Mesendoderm (in vitro differentiated cells): ENCODE data around the gene OTUB1.

Source experiments
- DNase-seq: peaks from one replicate; pipeline ENCODE4 v3.0.0; 2013
- H2AK5ac ChIP-seq: 2 replicates; pipeline ENCODE4 v1.6.1; 2013; ENCODE audit warnings: low read length, inconsistent platforms
- H2BK120ac ChIP-seq: 2 replicates; pipeline ENCODE4 v1.6.1; 2013; ENCODE audit warnings: low read depth, mild to moderate bottlenecking, low read length, moderate library complexity, mixed read lengths
- H2BK15ac ChIP-seq: replicated peaks from 2 replicates; pipeline ENCODE4 v1.6.1; 2013; ENCODE audit warnings: low read depth, mild to moderate bottlenecking, moderate library complexity
- H2BK5ac ChIP-seq: 2 replicates; pipeline ENCODE4 v1.6.1; 2013; ENCODE audit warnings: low read length, inconsistent platforms
- H3K18ac ChIP-seq: 2 replicates; pipeline ENCODE4 v1.6.1; 2013; ENCODE audit warnings: mild to moderate bottlenecking, low read length, mixed read lengths
- H3K23ac ChIP-seq: one replicate; pipeline ENCODE4 v1.6.1; 2013; ENCODE audit warnings: low read length
- H3K27ac ChIP-seq: 2 replicates; pipeline ENCODE4 v1.5.1; 2013; ENCODE audit warnings: low read depth, mild to moderate bottlenecking, inconsistent platforms, low read length, moderate library complexity
- H3K27me3 ChIP-seq: 2 replicates; pipeline ENCODE4 v1.6.1; 2013; ENCODE audit warnings: low read length, control low read depth, mild to moderate bottlenecking, inconsistent platforms; ENCODE audit not compliant: insufficient read depth, poor library complexity
- H3K36me3 ChIP-seq: 2 replicates; pipeline ENCODE4 v1.6.1; 2013; ENCODE audit warnings: low read length, inconsistent platforms; ENCODE audit not compliant: control insufficient read depth, insufficient read depth
- H3K4ac ChIP-seq: one replicate; pipeline ENCODE4 v1.6.1; 2013; ENCODE audit warnings: low read depth, mild to moderate bottlenecking, low read length, moderate library complexity
- H3K4me1 ChIP-seq: 2 replicates; pipeline ENCODE4 v1.6.1; 2013; ENCODE audit warnings: low read depth, low read length, inconsistent platforms; ENCODE audit not compliant: control insufficient read depth
- H3K4me2 ChIP-seq: 2 replicates; pipeline ENCODE4 v1.6.1; 2013; ENCODE audit warnings: low read length
- H3K4me3 ChIP-seq: 2 replicates; pipeline ENCODE4 v1.5.1; 2013; ENCODE audit warnings: mild to moderate bottlenecking, low read length
- H3K56ac ChIP-seq: one replicate; pipeline ENCODE4 v1.6.1; 2013; ENCODE audit warnings: low read length
- H3K79me1 ChIP-seq: 2 replicates; pipeline ENCODE4 v1.6.1; 2013; ENCODE audit warnings: low read length, inconsistent platforms
- H3K79me2 ChIP-seq: 2 replicates; pipeline ENCODE4 v1.6.1; 2013; ENCODE audit warnings: mild to moderate bottlenecking, low read length; ENCODE audit not compliant: control insufficient read depth, insufficient read depth
- H3K9ac ChIP-seq: 2 replicates; pipeline ENCODE4 v1.6.1; 2013; ENCODE audit warnings: low read length, inconsistent platforms
- H4K5ac ChIP-seq: one replicate; pipeline ENCODE4 v1.6.1; 2013; ENCODE audit warnings: low read length
- H4K8ac ChIP-seq: one replicate; pipeline ENCODE4 v1.6.1; 2013; ENCODE audit warnings: low read depth, mild to moderate bottlenecking, control low read depth, low read length, moderate library complexity
- WGBS: extraction: QIAGEN DNeasy Blood & Tissue Kit; methylation state at CpG from one replicate; pipeline ENCODE4 v1.1.7; 2013; ENCODE audit warnings: low lambda C conversion rate, missing lambda C conversion rate; ENCODE audit not compliant: insufficient coverage; ENCODE audit errors: extremely low coverage; 5-methylcytosine and 5-hydroxymethylcytosine counted together

OTUB1 gene

DNA sequence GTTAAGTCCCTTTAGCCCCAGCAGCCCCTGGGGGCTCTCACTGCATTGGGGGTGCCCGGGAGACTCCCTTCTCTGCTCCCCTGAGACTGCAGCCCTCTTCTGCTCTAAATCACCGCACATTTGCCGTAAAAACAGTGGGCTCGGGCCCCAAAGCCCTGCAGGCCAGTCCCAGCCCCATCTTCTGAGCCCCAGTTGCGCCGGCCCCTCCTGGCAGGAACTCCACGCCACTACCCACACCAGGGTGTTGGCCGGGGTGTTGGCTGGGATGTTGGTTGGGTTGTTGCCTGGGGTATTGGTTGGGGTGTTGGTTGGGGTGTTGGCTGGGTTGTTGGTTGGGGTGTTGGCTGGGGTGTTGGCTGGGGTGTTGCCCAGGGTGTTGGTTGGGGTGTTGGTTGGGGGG, 23.5 kb downstream of the OTUB1 start:
- Histone ChIP-seq H3K36me3 (no peaks in the 10 kb centered on the region), H3K18ac (no peak overlapping the region), H2BK15ac (no peak overlapping the region), H3K9ac (no peak overlapping the region), H3K79me1 (no peaks in the 10 kb centered on the region), H3K27ac (no peak overlapping the region), H2AK5ac (no peak overlapping the region), H3K4me1 (no peaks in the 10 kb centered on the region), H3K4me2 (no peak overlapping the region), H3K56ac (no peak overlapping the region), H3K79me2 (no peaks in the 10 kb centered on the region), H2BK5ac (no peak overlapping the region), H4K8ac (no peak overlapping the region), H3K4ac (no peak overlapping the region), H4K5ac (no peak overlapping the region), H3K23ac (no peak overlapping the region), H2BK120ac (no peak overlapping the region), H3K27me3 (peaks cover 15% of the 10 kb centered on the region), H3K4me3 (no peak overlapping the region)
- WGBS = no CpG with 5 or more reads among the region's 8 CpGs
- DNase-seq = no peak

DNA sequence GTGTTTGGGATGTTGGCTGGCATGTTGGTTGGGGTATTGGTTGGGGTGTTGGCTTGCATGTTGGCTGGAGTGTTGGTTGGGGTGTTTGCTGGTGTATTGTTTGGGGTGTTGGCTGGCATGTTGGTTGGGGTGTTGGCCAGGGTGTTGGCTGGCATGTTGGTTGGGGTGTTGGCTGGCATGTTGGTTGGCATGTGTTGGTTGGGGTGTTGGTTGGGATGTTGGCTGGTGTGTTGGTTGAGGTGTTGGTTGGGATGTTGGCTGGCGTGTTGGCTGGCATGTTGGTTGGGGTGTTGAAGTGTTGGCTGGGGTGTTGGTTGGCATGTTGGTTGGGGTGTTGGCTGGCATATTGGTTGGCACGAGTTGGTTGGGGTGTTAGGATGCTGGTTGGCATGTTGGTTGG, 24.5 kb downstream of the OTUB1 start:
- H4K5ac ChIP-seq = no peak overlapping the region
- no peak overlapping the region for H2BK5ac ChIP-seq
- no peak overlapping the region for H3K4ac ChIP-seq
- no peak overlapping the region for H3K9ac ChIP-seq
- H3K23ac ChIP-seq = no peak overlapping the region
- H3K79me2 ChIP-seq = no peaks in the 10 kb centered on the region
- H4K8ac ChIP-seq = no peak overlapping the region
- H3K4me2 ChIP-seq = no peak overlapping the region
- H3K36me3 ChIP-seq = no peaks in the 10 kb centered on the region
- H3K4me3 ChIP-seq = no peak overlapping the region
- H3K27me3 ChIP-seq = peaks cover 15% of the 10 kb centered on the region
- WGBS = no CpG with 5 or more reads among the region's 2 CpGs
- no peak overlapping the region for H2BK120ac ChIP-seq
- H3K56ac ChIP-seq = no peak overlapping the region
- H3K79me1 ChIP-seq = no peaks in the 10 kb centered on the region
- DNase-seq = no peak
- H2AK5ac ChIP-seq = no peak overlapping the region
- no peaks in the 10 kb centered on the region for H3K4me1 ChIP-seq
- no peak overlapping the region for H3K18ac ChIP-seq
- H2BK15ac ChIP-seq = no peak overlapping the region
- H3K27ac ChIP-seq = no peak overlapping the region

DNA sequence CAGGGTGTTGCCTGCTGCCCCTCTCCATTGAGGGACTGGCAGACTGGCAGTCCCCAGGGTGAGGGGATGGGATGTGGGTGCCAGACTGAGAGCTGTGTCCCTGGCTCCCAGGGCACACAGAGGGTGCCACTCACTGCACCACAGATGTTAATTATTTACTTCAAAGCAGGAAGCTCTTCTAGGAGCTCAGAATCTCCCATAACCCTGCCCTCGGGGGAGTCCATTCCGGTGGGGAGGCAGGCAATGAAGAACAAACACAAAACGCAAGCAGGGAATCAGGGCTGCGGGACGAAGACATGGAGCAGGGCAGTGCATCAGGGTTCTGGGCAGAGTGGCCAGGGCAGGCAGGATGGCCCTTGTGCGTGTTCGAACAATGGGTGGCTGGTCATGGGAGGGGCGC, 25.1 kb downstream of the OTUB1 start:
- Histone ChIP-seq H3K4me2 (no peak overlapping the region), H4K8ac (no peak overlapping the region), H3K18ac (no peak overlapping the region), H2BK15ac (no peak overlapping the region), H3K27ac (no peak overlapping the region), H3K4ac (no peak overlapping the region), H3K36me3 (no peaks in the 10 kb centered on the region), H2AK5ac (no peak overlapping the region), H3K56ac (no peak overlapping the region), H3K23ac (no peak overlapping the region), H2BK5ac (no peak overlapping the region), H3K4me3 (no peak overlapping the region), H3K4me1 (no peaks in the 10 kb centered on the region), H3K27me3 (peaks cover 9% of the 10 kb centered on the region), H2BK120ac (no peak overlapping the region), H4K5ac (no peak overlapping the region), H3K9ac (no peak overlapping the region), H3K79me2 (no peaks in the 10 kb centered on the region), H3K79me1 (no peaks in the 10 kb centered on the region)
- DNase-seq = no peak
- no CpG with 5 or more reads among the region's 8 CpGs for WGBS

DNA sequence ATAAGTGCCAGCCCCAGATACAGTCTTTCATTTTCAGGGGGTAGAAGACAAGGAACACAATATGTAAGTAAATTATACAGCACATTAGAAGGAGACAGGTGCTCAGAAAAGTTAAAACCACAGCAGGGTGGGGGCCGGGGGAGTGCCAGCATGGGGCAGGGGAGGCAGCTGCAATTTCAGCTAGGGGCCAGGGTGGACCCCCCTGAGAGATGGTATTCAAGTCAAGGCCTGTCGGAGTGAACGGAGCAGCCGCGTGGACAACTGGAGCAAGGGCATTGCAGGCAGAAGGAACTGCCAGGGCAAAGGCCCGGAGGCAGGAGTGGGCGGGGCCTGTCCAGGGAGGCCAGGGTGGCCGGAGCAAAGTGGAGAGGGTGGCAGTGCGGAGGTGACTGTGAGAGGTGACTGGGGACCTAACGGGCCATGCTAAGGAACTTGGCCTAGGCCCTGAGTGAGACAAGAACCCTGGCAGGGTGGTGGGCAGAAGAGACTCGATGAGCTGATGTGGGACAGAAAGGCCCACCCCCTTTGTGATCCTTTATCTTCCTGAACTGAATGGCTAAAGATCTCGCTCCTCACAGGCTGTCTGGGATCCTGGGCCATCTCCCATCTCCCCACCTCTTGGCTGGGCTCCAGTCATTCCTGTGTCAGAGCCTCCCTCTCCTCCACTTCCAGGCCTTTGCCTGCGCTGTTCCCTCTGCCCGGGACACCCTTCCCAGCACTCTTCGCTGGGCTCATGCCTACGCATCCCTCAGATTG, 27.1 kb downstream of the OTUB1 start:
- Histone ChIP-seq H4K5ac (no peak overlapping the region), H3K27me3 (no peaks in the 10 kb centered on the region), H3K56ac (no peak overlapping the region), H3K4me2 (no peak overlapping the region), H3K36me3 (no peaks in the 10 kb centered on the region), H3K79me1 (no peaks in the 10 kb centered on the region), H2BK120ac (no peak overlapping the region), H3K9ac (no peak overlapping the region), H4K8ac (no peak overlapping the region), H3K23ac (no peak overlapping the region), H3K4me1 (no peaks in the 10 kb centered on the region), H3K27ac (no peak overlapping the region), H3K4me3 (no peak overlapping the region), H3K79me2 (no peaks in the 10 kb centered on the region), H3K18ac (no peak overlapping the region), H2BK15ac (no peak overlapping the region), H2BK5ac (no peak overlapping the region), H2AK5ac (no peak overlapping the region), H3K4ac (no peak overlapping the region)
- no CpG with 5 or more reads among the region's 16 CpGs for WGBS
- DNase-seq = no peak

DNA sequence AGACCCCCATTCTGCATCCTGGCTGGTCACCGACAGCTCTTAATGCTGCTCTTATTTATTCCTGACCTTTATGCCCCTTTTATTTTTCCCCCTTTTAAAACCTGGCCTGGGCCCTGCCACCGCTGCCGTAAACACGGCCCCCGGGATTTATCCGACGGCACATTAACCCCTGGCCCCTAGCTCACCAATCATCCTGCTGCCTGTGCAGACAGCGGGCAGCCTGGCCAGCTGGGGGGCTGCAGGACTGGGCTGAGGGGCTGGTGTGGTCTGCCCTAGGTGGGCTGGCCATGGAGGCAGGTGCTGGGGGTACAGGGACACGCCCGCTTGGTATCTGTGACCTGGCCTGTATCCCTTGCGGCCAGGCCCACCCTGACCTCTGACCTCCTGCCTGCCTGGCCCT, 28.1 kb downstream of the OTUB1 start:
- Histone ChIP-seq H3K36me3 (no peaks in the 10 kb centered on the region), H3K4ac (no peak overlapping the region), H3K4me3 (no peak overlapping the region), H3K79me2 (no peaks in the 10 kb centered on the region), H3K4me1 (no peaks in the 10 kb centered on the region), H2BK15ac (no peak overlapping the region), H3K56ac (no peak overlapping the region), H2BK5ac (no peak overlapping the region), H3K27ac (no peak overlapping the region), H2BK120ac (no peak overlapping the region), H4K5ac (no peak overlapping the region), H3K18ac (no peak overlapping the region), H3K23ac (no peak overlapping the region), H3K4me2 (no peak overlapping the region), H3K79me1 (no peaks in the 10 kb centered on the region), H4K8ac (no peak overlapping the region), H2AK5ac (no peak overlapping the region), H3K27me3 (no peaks in the 10 kb centered on the region), H3K9ac (no peak overlapping the region)
- DNase-seq = no peak
- WGBS = no CpG with 5 or more reads among the region's 11 CpGs

DNA sequence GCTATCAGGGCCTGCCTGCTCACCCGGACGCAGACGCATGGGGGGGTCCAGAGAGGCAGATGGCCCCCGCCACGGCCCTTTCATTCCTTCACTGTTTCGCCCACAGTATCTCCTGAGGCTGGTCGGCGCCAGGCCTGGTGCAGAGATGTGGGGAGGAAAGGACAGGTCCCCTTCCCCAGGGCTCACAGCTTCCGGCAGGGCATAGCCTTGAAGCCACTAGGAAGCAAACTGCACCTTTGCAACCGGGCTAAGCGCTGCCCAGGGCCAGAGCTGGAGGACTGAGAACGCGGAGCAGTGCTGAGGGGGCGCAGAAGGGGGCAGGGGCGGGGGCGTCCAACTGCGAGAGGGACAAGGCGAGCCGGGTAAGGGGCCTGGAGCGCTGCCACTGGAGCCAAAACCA, 29.3 kb downstream of the OTUB1 start:
- no peak for DNase-seq
- Histone ChIP-seq H2BK15ac (no peak overlapping the region), H3K27me3 (no peaks in the 10 kb centered on the region), H4K5ac (no peak overlapping the region), H3K4ac (no peak overlapping the region), H3K4me3 (no peak overlapping the region), H3K9ac (no peak overlapping the region), H3K56ac (no peak overlapping the region), H4K8ac (no peak overlapping the region), H3K79me1 (no peaks in the 10 kb centered on the region), H3K23ac (no peak overlapping the region), H3K79me2 (no peaks in the 10 kb centered on the region), H3K4me2 (no peak overlapping the region), H2BK5ac (no peak overlapping the region), H3K18ac (no peak overlapping the region), H3K36me3 (no peaks in the 10 kb centered on the region), H3K4me1 (no peaks in the 10 kb centered on the region), H2AK5ac (no peak overlapping the region), H2BK120ac (no peak overlapping the region), H3K27ac (no peak overlapping the region)
- WGBS = no CpG with 5 or more reads among the region's 20 CpGs
